ENCODE data around the gene TTC31.
"Not testable (repeated sequence)": the region's sequence is repeated elsewhere in the genome, so short reads cannot be mapped to it uniquely, and the experiment has no call there.

The TTC31 gene

DNA sequence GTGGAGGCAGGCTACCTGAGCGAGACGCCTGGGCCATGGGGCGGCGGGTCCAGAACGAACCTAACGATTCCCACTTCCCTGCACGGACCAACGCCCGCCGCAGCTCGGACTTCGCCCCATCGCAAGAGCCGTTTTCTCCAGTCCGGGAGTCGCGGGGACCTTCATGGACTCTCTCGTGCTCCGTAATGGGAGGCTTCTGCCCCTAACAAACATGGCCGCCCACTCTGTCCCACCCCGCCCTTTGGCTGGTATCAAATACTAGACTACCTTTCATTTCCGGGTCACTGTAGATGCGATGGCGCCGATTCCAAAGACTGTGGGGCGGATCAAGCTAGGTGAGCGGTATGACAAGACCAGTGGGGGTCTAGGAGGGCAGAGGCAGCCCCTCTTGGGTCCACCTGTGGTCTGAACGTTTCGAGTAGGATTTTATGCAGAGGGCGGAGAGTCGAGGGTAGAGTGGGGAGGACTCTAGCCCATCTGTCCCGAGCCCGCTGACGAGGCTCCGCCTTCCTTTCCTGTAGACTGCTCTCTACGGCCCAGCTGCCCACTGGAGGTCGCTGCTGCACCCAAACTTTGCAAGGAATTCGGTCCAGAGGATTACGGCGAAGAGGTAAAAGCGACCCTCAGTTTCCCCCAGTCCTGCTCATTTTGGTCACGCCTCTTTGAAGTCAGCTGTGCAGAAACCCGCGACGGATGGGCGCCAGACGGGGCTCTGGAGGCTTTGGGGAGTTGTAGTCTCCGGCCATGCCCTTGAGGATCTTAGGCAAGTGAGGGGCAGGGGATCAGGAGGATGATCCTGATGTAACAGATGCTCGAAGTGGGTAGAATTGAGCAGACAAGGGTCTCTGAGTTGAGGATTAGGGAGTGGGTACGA is at the start of gene TTC31, which contains the start of gene CCDC142:
TTC31 (plus strand) TSS at position 281 of the 874 bp plus-strand sequence; CDS start at position 296, 15 bp downstream.
CCDC142 (minus strand) TSS at position 198 of the 874 bp plus-strand sequence; CDS start at position 37, 161 bp downstream.
- DNase-seq (ENCODE audit: low read depth, low spot score) = peak; percentile 97

DNA sequence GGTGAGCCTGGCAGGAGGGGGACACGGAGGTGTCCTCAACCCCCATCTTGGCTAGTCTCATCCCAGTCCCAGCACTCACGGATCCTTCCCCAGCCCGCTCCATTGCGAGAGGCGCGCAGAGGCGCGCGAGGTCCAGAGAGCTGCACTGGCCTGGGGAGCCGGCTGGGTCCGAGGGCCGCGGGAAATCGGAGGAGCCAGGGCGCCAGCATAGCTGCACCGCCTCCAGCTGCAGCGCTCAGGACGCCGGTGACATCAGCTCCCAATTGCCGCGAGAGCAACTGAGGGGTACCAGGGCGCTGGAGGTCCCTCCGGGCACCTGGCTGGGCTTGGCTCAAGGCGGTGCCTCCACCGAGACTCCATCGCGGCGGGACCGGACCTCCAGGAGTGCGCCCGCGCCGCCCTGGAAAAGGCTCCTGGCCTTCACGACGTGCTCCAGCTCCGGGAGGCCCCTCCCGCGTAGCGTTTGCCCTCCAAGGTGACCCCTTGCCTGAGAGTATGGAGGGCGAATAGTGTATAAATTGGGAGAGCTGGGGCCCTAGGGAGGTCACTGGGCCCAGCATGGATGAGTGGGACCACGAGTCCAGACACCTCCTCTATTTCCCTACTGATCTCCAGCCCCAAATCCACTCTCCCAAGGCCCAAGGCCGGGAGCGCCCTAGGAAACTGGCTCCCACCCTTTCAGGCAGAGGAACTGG is 46.6 kb upstream of the TTC31 start:
- no peak for DNase-seq (ENCODE audit: low read depth, low spot score)

DNA sequence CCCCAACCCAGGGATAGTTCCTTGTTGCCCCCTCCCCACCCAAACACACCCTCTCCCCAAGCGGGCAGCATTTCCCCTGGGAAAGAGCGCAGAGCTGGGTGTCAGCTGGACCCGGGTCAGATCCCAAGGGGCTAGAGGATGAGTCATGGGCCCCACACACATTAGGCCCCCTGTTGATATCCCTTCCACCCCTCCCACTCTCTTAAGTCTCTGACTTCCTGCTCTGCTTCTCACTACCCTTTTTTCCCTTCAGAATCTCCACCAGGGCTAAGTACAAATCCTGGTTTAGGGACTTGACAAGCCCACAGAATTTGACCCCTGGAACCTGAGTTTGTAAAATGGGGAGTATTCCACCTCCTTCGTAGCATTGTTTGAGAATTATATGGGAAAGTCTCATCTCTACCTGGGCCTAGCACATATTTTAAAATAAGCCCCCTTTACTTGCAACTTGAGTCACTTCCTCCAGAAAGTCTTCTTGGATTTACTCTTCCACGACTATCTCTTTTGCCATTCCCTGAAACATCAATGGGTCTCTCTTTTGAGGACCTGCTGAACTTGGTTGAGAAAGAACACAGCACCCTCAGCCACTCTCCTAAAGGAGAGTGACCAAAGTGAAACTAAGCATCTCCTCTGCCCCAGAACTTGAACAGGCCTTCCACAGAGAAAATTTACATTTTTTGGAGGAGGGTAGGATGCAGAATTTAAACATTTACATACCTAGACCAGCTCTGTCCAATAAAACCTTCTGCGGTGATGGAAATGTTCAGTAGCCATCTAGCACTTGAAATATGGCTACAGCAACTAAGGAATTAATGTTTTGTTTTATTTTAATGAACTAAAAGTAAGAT is 45.8 kb upstream of the TTC31 start:
- no peak for DNase-seq (ENCODE audit: low read depth, low spot score)

DNA sequence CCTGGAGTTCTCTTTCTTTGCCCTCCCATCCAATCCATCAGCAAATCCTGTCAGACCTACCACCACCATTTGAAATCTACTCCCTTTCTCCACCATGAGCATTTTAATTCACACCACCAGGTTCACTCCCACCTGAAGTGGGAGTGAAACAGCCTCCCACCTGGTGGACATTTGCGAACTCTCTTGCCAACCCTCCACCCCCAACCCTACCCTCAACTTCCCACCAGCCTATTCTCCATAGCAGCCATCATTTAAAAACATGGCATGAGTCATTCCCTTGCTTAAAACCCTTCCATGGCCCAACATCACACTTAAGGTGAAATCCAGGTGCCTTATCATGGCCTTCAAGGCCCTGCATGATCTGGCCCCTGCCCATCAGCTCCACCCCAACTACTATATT is 44.6 kb upstream of the TTC31 start:
- no peak for DNase-seq (ENCODE audit: low read depth, low spot score)

DNA sequence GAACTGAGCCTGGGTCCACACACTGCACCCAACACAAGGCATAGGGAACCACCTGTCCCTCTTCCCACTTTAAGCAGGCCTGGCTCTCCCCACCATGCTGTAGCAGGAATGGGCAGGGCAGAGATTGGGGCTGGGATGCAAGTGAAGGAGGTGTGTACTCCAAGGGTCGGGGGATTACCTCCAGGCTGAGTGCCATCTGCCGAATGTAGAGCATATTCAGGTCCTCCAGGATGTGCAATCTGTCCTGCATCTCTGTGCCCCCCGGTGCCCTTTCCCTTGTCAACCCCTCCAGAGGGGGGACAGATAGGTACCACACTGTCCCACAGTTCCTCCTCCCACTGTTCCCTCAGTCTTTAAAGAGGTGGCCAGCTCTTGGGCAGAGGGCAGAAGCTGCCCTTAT is 43.5 kb upstream of the TTC31 start:
- DNase-seq (ENCODE audit: low read depth, low spot score) = no peak

DNA sequence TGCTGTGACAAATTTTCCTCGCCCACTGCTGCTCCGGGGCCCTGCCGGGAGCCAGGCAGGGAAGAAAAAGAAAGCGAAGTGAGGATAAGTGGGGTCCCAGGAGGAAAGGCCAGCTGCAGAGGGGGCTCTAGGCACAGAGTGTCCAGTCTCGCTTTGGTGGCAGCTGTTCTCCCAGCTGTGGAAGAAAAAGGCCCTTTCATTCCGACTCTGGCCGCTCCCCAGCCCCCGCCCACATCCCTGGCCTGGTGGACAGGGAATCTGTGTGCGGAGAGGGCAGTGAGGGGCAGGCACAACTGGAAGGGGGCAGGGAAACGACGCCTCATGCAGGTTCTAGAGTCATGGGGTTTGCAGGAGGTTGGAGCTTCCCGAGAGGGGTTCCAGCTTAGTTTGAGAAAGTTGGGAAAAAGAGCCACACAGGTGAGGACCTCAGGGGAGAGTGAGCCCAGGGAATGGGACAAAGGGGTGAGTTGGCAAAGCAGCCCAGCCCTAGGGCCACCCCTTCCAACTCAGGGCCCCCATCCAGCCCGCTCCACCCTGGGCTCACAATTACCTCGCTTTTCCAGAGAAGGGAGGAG is 43.0 kb upstream of the TTC31 start:
- DNase-seq (ENCODE audit: low read depth, low spot score) = peak; percentile 67

DNA sequence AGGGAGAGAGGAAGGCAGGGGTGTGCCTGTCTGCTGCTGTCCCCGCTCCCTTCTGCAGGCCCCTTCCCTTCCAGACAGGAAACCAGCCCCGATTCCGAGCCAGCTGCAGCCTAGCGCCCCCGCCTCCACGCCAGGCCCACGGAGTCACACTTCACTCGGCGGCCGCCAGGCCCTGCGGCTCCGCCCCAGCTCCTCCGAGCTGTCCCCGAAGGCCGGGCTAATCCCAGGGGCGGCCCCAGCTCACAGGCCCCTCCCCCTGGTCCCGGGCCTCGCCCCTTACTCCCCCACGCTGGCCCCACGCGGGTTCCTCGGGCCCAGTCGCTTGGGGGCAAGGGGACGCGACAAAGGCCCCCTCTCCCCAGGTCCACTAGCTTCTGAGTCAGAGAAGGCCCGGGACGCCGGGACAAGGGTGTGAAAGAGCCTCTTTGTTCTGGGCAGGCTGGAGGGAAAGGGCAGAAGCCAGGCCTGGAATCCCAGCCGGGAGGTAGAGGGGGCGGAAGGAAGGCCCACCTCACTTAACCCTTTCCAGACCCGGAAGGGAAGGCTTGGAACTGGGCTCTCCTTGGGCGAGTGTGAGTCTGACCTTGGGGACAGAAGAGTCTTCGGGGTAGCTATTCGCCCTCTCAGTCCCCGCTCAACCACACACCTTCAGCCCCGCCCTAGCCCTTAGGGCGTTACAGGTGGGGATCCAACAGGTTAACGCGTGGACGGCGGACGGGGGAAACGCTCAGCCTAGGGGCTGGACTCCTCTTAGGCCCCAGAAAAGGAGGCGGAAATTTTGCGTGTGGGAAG is 42.3 kb upstream of the TTC31 start:
- DNase-seq (ENCODE audit: low read depth, low spot score) = peak; percentile 92

DNA sequence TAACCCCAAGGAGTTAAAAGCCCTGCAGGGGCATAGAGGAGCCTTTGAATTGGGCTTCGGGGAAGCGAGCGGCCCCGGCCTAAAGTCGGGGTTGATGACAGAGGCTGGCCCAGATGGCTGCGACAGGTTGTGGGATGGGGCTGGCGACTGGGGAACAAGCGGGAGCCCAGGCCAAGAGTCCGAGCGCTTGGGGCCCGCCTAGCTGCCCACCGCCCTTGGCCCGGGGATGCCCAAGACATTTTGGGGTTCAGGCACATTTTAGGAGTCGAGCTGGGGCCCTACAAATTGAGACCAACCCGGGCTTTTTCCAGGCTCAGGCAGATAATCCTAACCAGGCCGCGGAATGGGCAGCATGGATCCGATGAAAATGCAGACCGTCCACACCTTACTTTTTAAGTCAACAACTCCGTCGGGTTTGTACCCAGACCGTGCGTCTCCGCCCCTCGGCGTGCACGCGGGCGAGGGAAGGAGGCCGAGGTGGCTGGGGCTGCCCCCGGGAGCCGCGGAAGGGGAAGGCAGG is 41.7 kb upstream of the TTC31 start:
- DNase-seq (ENCODE audit: low read depth, low spot score) = no peak

DNA sequence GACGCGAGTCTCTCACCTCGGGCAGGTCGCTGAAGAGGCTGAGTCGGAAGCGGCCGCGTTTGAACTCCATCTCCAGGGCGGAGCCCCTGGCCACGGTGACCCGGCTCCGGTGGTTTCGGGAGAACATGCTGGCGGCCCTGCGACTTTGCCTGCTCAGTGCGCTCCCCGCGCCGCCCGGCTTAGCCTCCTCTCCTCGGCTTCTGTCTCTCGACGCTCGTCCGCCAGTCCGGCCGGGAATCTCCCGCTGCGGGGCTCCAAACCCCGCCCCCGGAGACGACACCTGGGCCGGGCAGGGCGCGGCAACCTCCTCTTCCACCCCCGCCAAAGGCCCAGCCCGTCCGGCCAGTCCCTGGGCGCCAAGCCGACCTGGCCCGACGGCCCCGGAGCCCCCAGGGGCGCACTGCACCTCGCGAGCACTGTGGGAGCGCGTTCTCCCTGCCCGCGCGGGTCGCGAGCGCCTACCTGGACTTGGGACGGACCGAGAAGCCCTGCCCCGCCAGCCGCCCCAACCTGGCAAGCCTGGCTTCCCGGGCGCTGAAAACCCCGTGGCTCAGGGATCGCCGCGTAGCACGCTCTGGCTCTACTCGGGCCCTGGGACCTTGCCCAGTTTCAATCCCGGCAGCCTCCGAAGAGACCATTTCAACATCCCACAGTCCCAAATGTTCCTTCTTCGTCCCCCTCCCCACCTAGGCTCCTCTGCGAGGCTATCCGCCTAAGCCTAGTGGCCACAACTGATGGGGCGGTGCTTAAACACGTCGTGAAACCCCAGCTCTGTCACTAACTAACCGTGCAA is 41.0 kb upstream of the TTC31 start, which contains the start of gene RTKN:
RTKN (minus strand) TSS at position 248 of the 793 bp plus-strand sequence; CDS start at position 127, 121 bp downstream.
- DNase-seq (ENCODE audit: low read depth, low spot score) = peak; percentile 37

DNA sequence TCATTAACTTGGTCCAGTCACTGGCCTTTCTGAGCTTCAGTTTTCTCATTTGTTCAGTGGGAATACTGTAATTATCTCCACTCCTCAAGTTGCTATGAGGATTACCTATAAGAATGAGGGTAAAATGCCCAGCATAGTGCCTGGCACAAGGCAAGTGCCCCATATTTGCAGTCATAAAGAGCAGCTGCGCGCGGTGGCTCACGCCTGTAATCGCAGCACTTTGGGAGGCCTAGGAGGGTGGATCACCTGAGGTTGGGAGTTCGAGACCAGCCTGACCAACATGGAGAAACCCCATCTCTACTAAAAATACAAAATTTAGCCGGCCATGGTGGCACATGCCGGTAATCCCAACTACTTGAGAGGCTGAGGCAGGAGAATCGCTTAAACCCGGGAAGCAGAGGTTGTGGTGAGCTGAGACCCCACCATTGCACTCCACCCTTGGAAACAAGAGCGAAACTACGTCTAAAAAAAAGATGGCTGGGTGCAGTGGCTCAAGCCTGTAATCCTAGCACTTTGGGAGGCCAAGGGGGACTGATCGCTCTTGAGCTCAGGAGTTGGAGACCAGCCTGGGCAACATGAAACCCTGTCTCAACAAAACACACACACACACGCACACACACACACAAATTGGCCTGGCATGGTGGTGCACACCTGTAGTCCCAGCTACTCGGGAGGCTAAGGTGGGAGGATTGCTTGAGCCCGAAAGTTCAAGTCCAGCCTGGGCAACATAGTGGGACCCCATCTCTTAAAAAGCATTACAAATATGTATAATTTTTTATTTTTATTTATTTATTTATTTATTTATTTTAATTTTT is 40.2 kb upstream of the TTC31 start:
- DNase-seq (ENCODE audit: low read depth, low spot score) = not testable (repeated sequence)

DNA sequence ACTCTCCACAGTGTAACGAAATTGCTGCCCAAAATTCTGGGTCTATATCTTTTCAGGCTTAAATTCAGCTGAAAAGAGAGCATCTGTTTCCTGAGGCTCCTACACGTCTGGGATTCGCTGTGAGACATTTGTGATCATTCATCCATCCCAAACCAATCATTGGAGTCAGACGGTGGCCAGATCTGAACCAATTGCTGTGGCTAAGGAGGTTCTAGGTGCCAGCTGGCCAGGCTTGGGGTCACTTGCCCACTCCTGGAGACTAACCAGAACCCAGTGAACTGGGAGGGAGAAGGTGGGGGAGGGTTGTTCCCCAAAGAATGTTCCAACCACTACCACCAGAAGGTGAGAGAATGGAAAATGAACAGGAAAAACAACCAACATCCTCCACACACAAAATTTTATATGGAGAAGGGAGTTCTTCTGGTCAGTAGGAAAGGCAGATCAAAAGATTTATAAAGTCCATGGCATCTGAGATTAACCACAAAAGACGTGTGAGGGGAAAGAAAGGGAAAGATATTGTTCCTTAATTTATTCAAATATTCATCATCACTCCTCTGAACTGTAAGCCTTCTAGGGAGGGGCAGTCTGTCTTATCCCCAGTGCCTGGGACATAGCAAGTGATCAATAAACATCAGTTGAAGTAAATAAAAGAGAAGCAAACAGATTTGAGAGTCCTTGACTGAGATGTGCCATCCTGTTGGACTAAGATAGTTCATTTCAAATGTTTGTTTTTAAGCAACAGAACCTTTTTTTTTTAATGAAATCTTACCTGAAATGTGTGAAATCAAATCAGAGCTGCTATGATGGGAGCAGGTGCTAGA is 38.2 kb upstream of the TTC31 start:
- DNase-seq (ENCODE audit: low read depth, low spot score) = peak; percentile 60

DNA sequence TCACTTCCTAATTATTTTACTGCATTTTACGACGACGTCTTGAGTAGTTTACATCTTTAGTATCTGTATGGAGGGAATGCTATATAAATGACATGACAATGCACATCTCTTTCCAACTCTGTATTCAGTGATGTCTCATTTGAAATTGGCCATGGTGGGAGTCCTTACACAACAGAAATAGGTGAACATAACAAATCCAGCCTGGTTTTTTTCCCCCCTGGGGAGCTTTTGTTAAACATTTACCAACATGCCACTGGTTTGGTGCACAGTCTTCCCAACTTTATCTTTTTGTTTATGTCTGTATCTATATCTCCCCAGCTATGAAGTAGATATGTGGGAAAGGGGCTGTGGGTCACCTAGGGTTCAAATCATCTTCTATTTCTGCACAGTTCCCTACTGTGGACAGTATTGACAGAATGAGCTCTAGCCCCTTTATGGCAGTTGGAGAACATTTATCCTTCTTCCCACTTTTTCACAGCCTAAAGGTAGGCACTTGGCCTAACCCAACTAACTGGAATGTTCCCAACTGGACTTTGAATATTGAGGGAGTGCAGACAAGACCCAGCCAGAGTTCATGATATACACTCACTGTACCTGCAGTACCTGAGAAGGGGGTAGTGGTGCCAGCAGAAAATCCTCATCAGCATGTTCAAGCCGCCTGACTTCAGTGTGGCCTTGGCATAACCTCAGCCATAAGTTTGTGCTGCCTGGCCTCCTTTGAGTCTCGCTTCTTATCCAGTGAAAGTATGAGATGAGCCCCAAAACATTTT is 35.5 kb upstream of the TTC31 start:
- no peak for DNase-seq (ENCODE audit: low read depth, low spot score)

DNA sequence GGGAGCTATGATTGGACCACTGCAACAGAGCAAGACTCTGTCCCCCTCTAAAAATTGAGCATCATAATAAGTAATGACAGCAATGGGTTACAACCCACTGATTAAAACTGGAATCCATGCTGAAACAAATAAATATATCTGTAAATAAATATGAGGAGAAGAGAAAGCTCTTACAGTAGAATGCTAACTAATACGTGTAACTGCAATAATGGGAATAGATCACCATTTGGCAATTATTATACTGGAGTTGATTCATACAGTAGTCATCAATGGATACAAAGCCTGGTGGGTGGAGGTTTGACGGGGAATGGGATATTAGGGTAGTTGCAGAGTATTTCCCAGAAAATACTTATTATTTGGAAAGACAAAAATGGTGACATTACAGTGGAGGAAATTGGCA is 34.1 kb upstream of the TTC31 start:
- no peak for DNase-seq (ENCODE audit: low read depth, low spot score)

DNA sequence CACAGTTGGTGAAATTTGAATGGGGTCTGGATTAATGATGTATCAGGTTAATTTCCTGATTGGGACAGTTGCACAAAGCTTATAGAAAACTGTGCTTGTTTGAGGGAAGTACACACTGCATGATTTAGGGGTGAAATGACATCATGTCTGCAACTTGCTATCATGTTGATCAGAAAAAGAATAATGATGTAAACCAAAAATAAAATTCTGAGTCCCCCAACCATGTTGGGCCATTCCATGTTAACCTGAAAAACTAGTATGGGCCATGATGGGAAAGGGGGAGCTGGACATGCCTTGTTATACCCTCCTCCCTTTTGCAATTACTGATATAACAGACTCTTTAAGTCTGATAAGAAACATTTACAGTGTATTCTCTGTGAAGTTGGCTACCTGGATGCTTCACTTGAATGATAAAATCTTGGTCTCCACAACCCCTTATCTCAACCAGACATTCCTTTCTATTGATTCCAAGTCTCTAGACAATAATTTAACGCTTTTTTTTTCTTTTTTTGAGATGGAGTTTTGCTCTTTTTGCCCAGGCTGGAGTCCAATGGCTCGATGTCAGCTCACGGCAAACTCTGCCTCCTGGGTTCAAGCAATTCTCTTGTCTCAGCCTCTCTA is 32.2 kb upstream of the TTC31 start:
- no peak for DNase-seq (ENCODE audit: low read depth, low spot score)

DNA sequence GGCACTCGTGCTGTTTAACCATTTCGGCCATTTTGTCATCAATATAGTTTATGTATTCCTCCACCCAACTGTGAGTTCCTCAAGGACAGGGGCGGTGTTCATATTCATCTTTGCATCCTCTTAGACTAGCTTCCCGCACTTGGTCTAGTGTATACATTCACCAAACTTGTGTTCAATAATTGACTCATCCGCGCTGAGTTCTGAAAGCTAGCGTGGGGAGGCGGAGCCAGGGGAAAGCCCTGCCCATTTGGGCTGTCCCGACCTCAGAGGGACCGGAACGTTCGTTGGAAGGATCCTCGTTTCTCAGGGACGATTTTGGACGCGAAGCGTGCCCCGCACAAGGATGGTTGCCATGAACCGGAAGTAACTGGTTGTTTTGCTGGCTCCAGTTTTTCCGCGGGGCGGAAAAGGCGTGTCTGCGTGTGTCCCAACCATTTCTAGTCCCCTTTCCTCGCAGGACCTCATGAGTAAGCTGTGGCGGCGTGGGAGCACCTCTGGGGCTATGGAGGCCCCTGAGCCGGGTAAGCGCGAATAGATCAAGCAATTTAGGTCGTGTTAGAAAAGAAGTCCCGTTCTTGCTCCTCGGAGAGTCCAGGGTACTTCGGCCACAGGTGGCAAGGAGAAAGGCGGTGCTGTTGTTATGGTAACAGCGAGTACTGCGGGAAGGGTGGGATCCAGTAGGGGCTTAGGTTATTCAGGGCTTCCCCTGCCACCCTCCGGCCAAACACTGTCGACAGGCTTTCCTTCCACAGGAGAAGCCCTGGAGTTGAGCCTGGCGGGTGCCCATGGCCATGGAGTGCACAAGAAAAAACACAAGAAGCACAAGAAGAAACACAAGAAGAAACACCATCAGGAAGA is 28.0 kb upstream of the TTC31 start, which contains the start of gene INO80B:
INO80B (plus strand) TSS at position 434 of the 858 bp plus-strand sequence; CDS start at position 464, 30 bp downstream.
- DNase-seq (ENCODE audit: low read depth, low spot score) = peak; percentile 99

Measured in astrocyte of the hippocampus (primary cell).